ENCODE results near the gene ACLY. TPM values are rescaled to one million over a fixed set of nuclear protein-coding genes. Genes with fewer than 3 reads are reported as not detected.

ACLY gene
- total and polyA plus RNA-seq, 2 experiments from 2014 or later = 89.2 to 96.3 TPM

DNA sequence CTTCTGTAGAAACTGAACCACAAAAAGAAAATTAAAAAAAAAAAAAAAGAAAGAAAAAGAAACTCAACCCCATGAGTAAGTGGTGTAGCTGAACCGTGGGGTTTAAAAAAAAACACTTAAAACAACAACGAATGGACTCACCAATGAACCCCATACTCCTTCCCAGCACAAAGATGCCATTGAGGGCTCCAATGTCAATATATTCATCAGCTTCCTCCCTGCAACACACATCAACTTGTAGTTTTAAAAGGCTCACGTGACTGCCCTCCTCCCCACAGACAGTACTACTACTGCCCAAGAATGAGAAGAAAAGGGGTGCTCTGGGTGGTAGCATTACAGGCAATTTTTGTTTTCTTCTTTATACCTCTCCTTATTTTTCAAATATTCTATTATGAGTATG is 50.2 kb downstream of the ACLY start:
- Histone ChIP-seq H3K36me3 (peaks cover 41% of the 10 kb centered on the region), H3K4me3 (no peak overlapping the region), H3K4me1 (ENCODE audit: low read depth) (peaks cover 5% of the 10 kb centered on the region), H3K27ac (no peak overlapping the region), H3K9me3 (ENCODE audit: low read depth) (no peaks in the 10 kb centered on the region), H3K27me3 (no peaks in the 10 kb centered on the region)
- no peak for DNase-seq (ENCODE audit: low read depth in 1 of 2, low spot score in 1 of 2)
- TF ChIP-seq, protein P1, sequence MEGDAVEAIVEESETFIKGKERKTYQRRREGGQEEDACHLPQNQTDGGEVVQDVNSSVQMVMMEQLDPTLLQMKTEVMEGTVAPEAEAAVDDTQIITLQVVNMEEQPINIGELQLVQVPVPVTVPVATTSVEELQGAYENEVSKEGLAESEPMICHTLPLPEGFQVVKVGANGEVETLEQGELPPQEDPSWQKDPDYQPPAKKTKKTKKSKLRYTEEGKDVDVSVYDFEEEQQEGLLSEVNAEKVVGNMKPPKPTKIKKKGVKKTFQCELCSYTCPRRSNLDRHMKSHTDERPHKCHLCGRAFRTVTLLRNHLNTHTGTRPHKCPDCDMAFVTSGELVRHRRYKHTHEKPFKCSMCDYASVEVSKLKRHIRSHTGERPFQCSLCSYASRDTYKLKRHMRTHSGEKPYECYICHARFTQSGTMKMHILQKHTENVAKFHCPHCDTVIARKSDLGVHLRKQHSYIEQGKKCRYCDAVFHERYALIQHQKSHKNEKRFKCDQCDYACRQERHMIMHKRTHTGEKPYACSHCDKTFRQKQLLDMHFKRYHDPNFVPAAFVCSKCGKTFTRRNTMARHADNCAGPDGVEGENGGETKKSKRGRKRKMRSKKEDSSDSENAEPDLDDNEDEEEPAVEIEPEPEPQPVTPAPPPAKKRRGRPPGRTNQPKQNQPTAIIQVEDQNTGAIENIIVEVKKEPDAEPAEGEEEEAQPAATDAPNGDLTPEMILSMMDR (IDR thresholded peaks at IDR 0.05; ENCODE audit: low read depth, low read length) = no peak

GRCh38 chr17:41865596-41865893 is 53.2 kb downstream of the ACLY start:
- H3K9me3 ChIP-seq (ENCODE audit: low read depth) = no peaks in the 10 kb centered on the region
- TF ChIP-seq, protein P1 (IDR thresholded peaks at IDR 0.05; ENCODE audit: low read depth, low read length) = no peak
- peaks cover 22% of the 10 kb centered on the region for H3K36me3 ChIP-seq
- peak overlapping the region; percentile 89 for H3K27ac ChIP-seq
- H3K27me3 ChIP-seq = no peaks in the 10 kb centered on the region
- peaks cover 15% of the 10 kb centered on the region for H3K4me1 ChIP-seq (ENCODE audit: low read depth)
- peak overlapping the region; percentile 55 for H3K4me3 ChIP-seq
- no peak for DNase-seq (ENCODE audit: low read depth in 1 of 2, low spot score in 1 of 2)

DNA sequence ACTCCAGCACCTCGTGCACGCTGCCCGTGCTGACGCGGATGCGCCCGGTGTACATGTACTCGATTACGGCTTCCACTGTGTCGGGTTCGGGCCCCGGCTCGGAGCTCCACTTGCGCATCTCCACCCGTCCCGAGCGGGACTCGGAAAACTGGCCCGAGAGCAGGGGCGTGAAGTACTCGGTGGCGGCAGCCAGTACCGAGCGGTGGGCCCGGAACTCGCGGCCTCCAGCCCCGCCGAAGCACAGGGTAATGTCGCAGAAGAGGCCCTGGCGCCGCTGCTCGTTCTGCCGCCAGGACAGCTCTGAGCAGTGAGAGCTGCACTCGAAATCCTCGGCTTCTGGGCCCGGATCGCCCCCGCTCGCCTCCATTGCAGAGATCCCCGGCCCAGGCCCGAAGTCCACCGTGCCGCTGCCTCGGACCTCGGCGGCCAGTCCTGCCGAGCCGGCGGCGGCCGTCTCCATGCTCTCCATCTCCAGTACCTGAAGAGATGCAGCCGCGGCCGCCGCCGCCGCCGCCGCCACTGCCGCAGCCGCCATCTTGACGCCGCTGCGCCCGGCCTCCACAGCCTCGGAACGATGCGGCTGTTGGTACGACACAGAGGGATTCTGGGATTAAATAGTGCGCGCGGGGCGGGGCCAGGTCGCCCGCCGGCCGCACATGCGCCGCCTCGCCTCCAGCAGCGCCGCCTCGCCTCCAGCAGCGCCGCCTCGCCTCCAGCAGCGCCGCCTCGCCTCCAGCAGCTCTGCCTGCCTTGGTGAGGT is 53.7 kb downstream of the ACLY start, which contains the start of gene KLHL11:
Gene KLHL11, minus strand, starts transcription at position 588 of the 760 bp plus-strand sequence. Its CDS starts 53 bp downstream, at position 535.
- TF ChIP-seq, protein P1 (IDR thresholded peaks at IDR 0.05; ENCODE audit: low read depth, low read length) = no peak

GRCh38 chr17:41864498-41864835 is 54.3 kb downstream of the ACLY start:
- Histone ChIP-seq H3K27me3 (no peaks in the 10 kb centered on the region), H3K27ac (peak overlapping the region; percentile 89), H3K9me3 (ENCODE audit: low read depth) (no peaks in the 10 kb centered on the region), H3K4me3 (peak overlapping the region; percentile 55), H3K4me1 (ENCODE audit: low read depth) (peaks cover 25% of the 10 kb centered on the region), H3K36me3 (peaks cover 19% of the 10 kb centered on the region)
- peak in 1 of 2 donors; percentile 59 for DNase-seq (ENCODE audit: low read depth in 1 of 2, low spot score in 1 of 2)
- TF ChIP-seq, protein P1 (IDR thresholded peaks at IDR 0.05; ENCODE audit: low read depth, low read length) = no peak

More for the DNA sequence above, 53.7 kb downstream of the ACLY start, which contains the start of gene KLHL11:
- DNase-seq (ENCODE audit: low read depth in 1 of 2, low spot score in 1 of 2) = peak; percentile 93 to 96
- no peaks in the 10 kb centered on the region for H3K9me3 ChIP-seq (ENCODE audit: low read depth)
- H3K36me3 ChIP-seq = peaks cover 22% of the 10 kb centered on the region
- peak within 1 kb of the TSS; percentile 89 for H3K27ac ChIP-seq
- peak within 1 kb of the TSS; percentile 55 for H3K4me3 ChIP-seq
- peaks cover 20% of the 10 kb centered on the region for H3K4me1 ChIP-seq (ENCODE audit: low read depth)
- no peaks in the 10 kb centered on the region for H3K27me3 ChIP-seq

- Histone ChIP-seq H3K36me3 (peaks cover 10% of the 10 kb centered on the region), H3K4me1 (ENCODE audit: low read depth) (peaks cover 25% of the 10 kb centered on the region), H3K27ac (no peak overlapping the region), H3K4me3 (no peak overlapping the region), H3K9me3 (ENCODE audit: low read depth) (no peaks in the 10 kb centered on the region), H3K27me3 (no peaks in the 10 kb centered on the region)
- TF ChIP-seq, protein P1 (IDR thresholded peaks at IDR 0.05; ENCODE audit: low read depth, low read length) = no peak
- no peak for DNase-seq (ENCODE audit: low read depth in 1 of 2, low spot score in 1 of 2)
Measured at GRCh38 chr17:41863074-41863848, 55.5 kb downstream of the ACLY start.
